DMS79 (cell line): ENCODE measurements around the gene ZCRB1.

Experiments used
- DNase-seq: peaks from one replicate; lab custom pipeline; 2025; lab: John Stamatoyannopoulos, UW

ZCRB1 gene

DNA sequence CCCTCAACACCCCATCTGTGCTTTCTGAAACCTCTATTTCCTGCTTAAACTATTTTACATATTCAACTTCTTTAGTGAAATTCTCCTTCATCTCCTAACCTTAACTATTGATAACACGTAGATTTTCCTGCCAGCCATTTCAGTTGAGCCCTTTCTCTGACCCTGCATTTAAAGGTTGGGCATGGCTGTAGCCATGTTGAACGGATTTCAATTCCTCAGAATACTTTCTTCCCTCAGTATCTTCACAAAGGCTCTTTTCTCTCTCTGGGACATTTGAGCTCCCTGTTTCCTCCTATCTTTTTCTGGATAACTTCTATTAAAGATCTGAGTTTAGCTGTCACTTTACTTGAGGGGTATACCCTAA is 1.3 kb upstream of the ZCRB1 start:
- DNase-seq = no peak

DNA sequence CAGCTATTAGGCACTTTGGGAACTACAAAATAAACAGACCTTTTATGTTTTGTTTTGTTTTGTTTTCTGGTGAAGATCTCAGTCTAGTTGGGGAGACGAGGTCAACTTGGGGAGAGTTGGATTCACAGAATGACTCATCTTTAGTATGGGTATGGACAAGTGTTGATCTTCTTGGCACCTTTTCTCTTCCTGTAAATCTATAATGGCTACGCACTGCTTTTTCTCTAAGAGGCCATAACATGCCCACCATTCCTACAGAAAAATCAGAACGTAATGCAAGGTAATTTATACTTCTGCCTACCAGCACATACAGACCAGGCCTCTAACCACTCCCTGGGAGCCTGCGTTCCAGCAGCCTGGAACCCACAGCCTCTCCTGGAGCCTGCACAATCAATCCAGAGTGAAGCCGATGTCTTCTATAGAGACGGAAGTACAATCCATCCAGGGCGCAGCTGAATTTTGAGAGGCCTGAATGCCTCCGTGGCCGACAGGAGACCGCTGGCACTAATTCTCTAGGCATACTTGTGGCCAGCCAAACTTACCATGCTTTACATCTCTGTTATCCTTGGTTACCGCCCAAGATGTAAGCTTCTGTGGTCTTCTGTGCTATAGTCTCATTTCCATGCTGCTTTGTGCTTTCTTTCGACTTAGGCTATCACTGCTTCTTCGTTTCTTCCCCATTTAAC is 790 bp upstream of the ZCRB1 start:
- DNase-seq = peak; percentile 7

DNA sequence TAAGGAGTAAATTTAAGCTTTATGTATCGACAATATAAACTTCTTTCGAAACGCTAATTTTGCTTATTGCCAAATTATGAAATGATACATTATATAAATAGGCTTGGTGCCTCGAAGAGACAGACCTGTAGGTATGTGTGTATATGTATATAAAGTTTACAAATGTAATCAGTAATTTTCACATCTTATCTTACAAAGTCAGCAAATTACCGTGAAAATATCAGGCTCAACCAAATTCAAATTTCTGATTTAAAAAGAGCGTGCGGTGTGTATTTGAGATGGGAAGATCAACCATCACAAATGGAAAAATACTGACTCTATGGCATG is 605 bp downstream of the ZCRB1 start:
- no peak for DNase-seq

DNA sequence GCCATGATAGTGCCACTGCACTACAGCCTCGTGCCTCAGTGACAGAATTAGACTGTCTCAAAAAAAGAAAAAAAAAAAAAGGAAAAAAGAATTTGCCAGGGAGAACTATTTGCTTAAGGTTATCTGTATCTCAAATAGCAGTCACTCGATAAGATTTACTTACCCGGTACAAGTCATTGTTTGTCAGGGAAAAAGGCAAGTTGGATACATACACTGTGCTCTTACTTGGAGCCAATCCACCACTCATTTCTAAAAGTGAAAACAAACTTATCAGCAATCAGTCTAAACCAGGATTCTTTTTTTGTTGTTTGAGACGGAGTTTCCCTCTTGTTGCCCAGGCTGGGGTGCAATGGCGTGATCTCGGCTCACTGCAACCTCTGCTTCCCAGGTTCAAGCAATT is 2.0 kb downstream of the ZCRB1 start:
- no peak for DNase-seq

DNA sequence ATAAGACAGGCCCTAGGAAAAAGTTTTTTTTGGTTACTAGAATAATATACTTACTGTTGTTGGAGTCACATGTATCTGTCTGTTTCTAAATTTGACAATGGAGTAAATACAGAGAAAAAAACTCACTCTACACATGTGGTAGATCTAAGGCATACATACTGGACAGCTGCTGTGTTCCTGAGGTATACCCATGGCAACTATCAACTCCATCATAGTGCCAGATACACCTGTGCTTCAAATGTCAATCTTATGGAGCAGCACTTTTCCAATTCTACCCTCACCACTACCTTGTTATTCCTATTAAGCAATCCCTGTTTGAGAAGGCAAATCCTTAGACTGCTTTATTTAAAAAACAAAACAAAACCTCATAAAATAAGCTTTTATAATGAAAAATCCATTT is 3.3 kb downstream of the ZCRB1 start:
- DNase-seq = no peak

DNA sequence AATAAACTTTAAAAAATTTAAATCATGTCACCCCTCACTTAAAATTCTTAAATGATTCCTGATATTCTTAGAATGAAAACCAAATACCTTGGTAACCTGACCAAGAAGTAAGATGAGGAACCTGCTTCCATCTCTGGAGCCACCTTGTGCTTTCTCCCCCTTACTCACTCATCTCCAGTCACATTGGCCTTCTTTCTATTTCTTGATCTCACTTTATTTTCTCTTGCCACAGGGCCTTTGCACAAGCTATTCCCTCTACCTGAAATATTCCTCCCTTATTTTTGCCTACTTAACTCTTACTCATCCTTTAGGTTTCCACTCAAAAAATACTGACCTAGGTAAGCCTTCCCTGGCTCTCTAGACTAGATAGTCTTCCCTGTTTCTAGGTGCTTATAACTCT is 5.1 kb downstream of the ZCRB1 start:
- DNase-seq = no peak

DNA sequence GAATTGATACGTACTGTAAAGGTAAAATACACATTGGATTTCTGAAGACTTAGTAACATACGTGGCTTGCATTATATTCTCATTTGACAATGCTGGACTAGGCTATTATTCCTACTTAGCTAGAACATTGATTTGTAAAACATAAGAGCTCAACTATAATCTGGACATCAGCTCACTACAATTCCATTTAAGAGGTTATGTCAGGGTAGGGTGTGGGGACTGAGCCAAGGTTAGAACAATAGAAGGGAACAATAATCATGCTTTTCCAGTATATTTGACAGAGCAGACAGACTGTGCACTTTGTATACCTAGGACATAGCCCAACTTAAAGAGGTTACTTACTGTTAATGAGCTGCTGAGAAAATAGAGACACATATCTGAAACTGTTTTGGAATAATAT is 10.8 kb downstream of the ZCRB1 start:
- DNase-seq = no peak

DNA sequence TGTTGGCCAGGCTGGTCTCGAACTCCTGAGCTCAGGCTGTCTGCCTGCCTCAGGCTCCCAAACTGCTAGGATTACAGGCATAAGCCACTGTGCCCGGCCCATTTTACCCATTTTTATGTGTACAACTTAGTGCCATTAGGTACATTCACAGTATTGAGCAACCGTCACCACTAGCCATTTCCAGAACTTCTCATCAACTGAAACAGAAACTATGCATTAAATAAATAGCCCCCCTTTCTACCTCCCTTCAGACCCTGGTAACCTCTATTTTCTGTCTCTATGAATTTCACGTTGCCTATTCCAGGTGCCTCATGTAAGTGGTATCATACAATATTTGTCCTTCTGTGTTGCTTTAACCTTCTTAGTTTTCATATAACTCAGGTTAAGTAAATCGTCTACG is 15.9 kb downstream of the ZCRB1 start:
- DNase-seq = no peak

DNA sequence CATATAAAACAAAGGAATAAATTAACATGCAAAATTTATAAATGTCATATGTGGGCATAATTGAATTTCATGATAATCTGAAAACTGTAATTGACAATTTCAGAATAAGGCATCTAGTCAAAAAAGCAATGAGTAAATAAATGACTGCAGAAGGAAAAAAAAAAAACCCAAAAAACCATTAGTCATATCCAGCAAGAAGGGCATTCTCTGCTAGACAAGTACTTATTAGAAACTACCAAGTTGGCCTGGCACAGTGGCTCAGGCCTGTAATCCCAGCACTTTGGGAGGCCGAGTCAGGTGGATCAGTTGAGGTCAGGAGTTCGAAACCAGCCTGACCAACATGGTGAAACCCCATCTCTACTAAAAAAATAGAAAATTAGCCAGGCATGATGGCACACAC is 17.5 kb downstream of the ZCRB1 start:
- DNase-seq = no peak

DNA sequence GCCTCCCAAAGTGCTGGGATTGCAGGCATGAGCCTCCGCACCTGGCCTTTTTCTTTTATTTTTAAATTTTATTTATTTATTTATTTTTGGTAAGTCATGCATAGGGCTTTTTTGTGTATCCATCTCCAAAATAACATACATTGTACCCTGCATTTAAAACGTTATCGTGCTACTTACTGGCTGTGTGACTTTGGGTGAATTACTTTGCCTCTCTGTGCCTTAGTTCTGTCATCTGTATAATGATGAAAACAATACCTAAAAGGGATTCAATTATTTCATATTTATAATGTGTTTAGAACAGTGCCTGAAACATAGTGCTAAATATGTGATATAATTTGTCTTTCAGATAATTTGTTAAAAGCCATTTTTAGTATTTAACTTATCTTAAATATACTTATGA is 19.6 kb downstream of the ZCRB1 start:
- DNase-seq = no peak

DNA sequence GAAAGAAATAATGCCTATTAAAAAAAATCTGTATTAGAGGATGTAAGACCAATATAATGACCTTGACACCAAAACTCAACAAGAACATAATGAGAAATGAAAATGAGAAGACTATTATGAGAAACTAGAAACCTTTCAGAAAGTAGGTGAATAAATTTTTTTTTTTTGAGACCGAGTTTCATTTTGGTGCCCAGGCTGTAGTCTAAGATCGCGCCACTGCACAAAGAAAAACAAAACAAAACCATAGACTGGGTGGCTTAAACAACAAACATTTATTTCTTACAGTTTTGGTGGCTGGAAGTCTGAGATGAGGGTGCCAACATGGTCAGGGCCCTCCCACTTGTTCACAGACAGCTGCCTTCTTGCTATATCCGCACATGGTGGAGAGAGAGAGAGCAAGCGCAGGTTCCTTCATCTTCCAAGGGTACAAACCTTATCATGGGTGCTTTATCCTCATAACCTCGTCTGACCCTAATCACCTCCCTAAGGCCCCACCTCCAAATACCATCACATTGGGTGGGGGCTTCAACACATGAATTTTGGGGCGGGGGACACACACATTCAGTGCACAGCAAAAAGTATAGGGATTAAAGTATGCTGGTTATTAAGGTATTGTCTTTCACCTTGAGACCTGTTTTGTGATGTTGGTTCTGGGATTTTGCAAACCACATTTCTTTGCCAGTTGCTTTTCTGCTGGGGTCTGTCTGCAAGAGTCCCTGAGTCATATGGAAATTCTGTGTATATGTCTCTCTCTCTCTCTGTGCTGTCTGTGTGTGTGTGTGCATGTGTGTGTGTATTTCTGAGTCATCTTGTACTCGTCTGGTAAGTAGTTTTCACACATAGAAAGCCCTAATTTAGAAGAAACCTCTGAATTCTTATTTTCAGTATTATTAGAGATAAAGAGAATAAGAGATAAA is 26.2 kb downstream of the ZCRB1 start:
- DNase-seq = no peak

DNA sequence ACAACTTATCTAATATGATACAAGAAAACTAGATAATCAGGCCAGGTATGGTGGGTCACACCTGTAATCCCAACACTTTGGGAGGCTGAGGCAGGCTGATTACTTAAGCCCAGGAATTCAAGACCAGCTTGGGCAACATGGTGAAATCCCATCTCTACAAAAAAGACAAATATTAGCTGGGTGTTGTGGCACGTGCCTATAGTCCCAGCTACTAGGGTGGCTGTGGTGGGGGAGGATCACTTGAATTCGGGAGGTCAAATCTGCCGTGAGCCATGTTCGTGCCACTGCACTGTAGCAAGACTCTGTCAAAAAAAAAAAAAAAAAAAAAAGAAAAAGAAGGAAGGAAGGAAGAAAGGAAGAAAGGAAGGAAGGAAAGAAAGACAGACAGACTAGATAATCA is 27.0 kb downstream of the ZCRB1 start:
- DNase-seq = no peak

DNA sequence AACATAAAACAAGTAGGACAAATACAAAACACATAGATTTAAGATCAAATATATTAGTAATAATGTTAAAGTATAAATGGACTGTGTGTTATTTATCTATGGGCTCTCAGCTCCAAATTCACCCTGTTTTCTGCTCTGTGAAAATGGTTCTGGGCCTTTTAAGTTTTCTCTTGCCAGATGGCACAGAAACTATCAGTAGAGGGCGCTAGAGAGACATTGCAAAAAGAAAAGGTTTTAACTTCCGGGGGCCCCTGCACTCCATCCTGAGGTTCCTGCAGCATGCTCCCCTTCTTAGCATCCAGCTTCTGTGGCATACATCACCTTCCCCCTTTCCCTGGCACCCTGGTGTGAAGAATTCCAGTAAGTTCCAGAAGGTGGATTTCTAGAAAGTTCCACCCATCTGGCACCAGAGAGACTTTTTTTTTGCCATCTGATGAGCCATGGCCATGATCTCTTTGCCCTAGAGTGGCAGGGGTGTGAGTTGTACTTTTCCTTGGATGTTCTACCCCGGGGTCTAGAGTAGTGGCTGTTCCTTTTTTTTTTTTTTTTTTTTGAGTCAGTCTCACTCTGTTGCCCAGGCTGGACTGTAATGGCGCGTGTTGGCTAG is 29.3 kb downstream of the ZCRB1 start:
- no peak for DNase-seq

DNA sequence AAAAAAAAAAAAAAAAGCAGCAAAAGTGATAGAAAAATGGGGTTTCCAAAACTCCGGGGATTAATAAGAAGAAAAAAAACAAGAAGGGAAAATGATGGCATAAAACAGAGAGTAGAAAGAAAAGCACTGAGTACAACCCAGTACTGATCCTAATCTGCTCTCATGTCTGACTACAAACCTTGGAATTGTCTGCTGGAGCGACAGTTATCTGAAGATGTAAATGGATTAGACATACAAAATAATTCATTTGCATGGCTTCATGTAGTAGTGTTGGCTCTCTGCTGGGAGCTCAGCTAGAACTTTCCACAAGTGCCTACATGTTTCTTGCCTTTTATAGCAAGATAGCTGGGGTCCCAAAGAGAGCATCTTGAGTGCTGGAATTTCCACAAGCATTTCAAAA is 34.2 kb downstream of the ZCRB1 start:
- DNase-seq = no peak

DNA sequence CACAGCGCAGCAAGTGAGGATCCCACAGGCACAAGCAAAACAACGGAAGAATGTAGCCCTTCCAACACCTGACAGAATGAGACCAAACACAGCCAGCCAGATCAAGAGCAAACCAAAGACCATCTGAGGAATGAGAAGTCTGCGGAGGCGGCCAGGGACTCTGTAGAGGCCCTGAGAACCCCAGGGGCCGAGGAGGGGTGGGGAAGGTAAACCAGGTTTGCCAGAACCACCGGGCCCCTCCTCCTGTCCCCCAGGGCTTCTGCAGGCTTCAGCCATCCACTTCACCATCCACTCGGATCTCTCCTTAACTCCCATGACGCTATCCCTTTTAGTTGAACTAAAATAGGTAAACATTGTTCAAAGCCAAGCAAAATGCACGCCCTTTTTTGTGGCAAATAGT is 37.4 kb downstream of the ZCRB1 start:
- DNase-seq = no peak

DNA sequence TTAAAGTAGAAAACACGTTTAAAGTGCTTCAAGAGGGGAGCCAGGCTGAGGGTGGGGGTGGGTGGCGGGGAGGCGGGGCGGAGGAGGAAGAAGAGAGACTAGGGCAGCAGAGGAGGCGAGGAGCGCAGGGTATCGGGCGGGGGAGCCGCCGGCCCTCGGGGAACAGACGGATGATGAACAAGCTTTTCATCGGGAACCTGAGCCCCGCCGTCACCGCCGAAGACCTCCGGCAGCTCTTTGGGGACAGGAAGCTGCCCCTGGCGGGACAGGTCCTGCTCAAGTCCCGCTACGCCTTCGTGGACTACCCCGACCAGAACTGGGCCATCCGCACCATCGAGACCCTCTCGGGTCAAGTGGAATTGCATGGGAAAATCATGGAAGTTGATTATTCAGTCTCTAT is 39.2 kb downstream of the ZCRB1 start:
- DNase-seq = no peak

DNA sequence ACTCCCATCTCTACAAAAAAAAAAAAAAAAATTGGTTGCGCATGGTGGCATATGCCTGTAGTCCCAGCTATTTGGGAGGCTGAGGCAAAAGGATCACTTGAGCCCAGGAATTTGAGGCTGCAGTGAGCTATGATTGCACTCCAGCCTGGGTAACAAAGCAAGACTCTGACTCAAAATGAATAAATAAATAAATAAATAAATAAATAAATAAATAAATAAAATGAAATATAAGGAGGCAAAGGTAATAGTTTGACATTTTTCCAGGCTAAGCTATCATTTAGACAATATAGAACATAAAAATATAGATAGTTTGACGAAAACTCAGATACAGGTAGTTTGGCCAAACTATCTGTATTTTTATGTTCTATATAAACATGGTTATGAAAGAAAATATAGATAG is 40.5 kb downstream of the ZCRB1 start:
- no peak for DNase-seq

DNA sequence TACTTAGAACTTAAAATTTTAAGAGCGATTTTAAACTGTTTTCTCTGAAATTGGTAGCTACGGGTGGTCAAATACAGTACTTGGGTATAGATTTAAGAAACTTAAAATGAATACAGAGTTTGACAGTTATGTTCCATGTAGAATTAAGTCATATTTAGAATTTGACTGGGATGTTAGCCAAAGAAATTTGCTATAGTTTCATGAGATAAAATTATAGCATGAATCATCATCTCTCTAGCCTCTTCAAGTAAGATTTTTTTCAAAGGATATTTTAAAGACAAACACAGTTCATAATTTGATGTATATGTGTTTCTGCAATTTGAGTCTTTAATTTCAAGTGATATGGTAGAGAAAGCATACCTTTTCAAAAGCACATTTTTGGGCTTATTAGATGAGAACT is 41.0 kb downstream of the ZCRB1 start:
- no peak for DNase-seq

DNA sequence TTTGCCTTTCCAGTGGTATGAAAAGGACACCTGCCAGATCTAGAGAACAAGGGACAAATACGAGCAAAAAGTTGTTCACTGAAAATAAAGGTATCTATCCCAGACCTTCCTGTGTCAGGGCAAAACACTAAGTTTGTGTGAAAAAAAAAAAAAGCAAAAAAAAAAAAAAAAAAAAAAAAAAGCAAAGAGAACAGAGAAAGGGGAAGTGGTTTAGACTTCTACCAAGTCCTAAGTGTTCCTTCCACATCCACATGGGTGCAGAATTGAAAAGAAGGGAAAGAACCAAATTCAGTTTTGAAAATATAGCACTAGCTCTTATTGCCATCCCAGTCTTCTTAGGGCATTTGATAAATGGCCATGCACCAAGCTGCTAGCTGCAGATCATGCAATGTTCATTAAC is 41.7 kb downstream of the ZCRB1 start:
- DNase-seq = no peak

DNA sequence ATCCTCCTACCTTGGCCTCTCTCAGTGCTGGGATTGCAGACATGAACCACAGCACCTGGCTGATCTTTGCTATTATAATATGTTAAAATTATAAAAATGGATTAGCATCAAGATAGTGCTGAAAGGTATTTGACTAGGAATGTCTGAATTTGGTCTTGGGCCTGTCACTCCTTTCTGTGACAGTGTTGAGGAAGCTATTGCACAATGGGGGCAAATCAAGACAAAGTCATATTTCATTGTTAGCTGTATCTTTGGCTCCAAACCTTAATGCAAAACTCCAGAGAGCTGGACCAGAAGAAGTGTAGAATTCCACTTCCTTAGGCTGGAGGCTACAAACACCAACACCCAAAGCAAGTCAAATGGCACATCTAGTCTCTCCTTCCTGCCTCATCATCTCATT is 42.2 kb downstream of the ZCRB1 start:
- no peak for DNase-seq

DNA sequence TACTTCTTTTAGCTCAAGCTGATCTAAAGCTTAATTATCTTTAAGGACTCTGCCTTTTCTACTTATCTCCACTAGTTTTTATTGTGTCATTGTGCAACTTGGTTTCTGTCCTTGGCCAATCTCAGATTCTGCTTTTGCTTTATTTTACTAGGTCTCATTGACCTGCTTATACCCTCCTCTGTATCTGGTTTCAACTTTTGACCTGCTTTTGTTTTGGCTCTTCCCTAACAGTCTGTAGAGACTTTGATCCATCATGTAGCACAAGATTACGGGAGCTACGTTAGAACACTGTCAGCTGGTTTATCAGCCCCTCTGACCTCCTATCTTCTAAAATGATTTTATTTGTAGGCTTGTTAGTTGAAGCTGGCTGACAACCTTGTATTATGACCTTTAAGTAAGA is 43.6 kb downstream of the ZCRB1 start:
- DNase-seq = no peak

DNA sequence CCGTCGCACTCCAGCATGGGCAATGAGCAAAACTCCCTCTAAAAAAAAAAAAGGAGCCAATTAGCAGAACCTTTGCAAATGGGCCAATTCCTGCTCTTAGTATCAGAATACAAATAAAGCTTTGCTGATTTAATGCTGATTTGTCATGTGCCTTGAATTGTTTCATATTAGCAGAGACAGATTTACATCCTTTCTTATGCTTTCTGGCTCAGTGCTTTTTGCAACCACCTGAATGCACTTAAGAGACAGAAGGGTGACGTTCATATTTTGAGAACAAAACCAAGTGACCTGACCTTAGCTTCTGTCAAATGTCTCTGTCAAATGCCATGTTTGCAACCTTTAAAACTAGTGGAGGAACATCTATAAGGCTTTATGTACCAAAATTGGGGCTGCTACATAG is 44.0 kb downstream of the ZCRB1 start:
- no peak for DNase-seq

DNA sequence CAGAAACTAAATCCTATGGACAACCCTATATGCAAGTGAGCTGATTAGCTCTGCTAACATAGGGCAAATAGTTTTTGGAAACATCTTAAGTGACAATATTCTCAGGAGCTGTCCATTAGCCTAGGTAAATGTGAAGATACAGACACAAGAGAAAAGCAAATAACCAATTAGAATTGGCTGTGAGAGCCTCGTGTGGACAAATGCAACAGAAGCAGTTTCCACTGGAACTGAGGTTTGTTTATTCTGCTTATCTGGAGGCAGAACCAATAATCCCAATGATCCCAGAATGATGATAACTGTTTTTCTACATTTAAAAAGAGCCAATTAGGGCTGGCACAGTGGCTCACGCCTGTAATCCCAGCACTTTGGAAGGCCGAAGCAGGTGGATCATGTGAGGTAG is 44.6 kb downstream of the ZCRB1 start:
- no peak for DNase-seq

DNA sequence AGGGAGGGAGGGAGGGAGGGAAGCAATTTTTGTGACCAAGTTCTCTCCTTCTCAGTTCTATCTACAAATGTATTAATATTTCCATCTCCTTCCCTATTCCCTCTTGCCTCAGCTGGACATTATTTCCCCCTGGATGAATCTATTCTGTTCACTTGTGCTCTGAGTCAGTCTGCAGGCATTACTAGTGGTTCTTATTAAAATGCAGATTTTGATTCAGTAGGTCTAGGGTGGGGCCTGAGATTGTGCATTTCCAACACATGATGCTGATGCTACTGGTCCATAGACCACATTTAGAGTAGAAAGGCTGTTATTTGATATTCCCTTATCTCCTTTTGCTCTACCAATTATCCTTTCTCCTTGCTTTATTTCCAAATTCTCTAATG is 47.8 kb downstream of the ZCRB1 start:
- no peak for DNase-seq
